Gastrocnemius medialis (tissue), 4 donors: ENCODE results near the gene WFIKKN1. TPM values are rescaled to one million over a fixed set of nuclear protein-coding genes. Genes with fewer than 3 reads are reported as not detected.
A peak's percentile ranks its signal among the peaks of the same experiment; 100 is the strongest.

ENCODE experiments used
- ATAC-seq, 2 donors: fragments of 150-250 bp; one replicate each; pipeline ENCODE4 v1.9.1; 2016
- DNase-seq, 2 donors: peaks; one replicate each; pipeline ENCODE4 v3.0.0-alpha.2; 2019
- H3K27ac ChIP-seq, 4 donors: fragments of 200-600 bp; sonication (generic); 1 replicate in 1 of 4; 2 replicates in 3 of 4; pipeline ENCODE4 v1.5.1; 2016 to 2018; ENCODE audit warnings: mild to moderate bottlenecking in 2 of 4, moderate library complexity in 1 of 4
- H3K27me3 ChIP-seq, 3 donors: fragments of 200-600 bp; sonication (generic) in 2 of 3; 1 replicate in 1 of 3; 2 replicates in 2 of 3; pipeline versions ENCODE4 v1.5.1 to v1.6.0; 2016 to 2019; ENCODE audit warnings: mild to moderate bottlenecking in 1 of 3, moderate library complexity in 1 of 3
- H3K36me3 ChIP-seq, 2 donors: fragments of 200-600 bp; sonication (generic) in 1 of 2; one replicate each; pipeline ENCODE4 v1.5.1; 2017 to 2018
- H3K4me1 ChIP-seq, 2 donors: fragments of 200-600 bp; sonication (generic) in 1 of 2; one replicate each; pipeline ENCODE4 v1.5.1; 2016 to 2017; ENCODE audit warnings: mild to moderate bottlenecking in 2 of 2
- H3K4me3 ChIP-seq, 4 donors: fragments of 200-600 bp; sonication (generic) in 3 of 4; 1 replicate in 1 of 4; 2 replicates in 3 of 4; pipeline ENCODE4 v1.5.1; 2016 to 2019; ENCODE audit warnings: mild to moderate bottlenecking in 2 of 4
- H3K9me3 ChIP-seq, 3 donors: fragments of 200-600 bp; sonication (generic) in 2 of 3; 1 replicate in 1 of 3; 2 replicates in 2 of 3; pipeline ENCODE4 v1.5.1; 2016 to 2019
- CTCF ChIP-seq, 5 experiments: fragments of 450-650 bp in 3 of 5; fragments of 200-600 bp in 2 of 5; sonication (generic) in 2 of 5; IDR thresholded peaks in 4 of 5; conservative IDR thresholded peaks in 1 of 5; 1 replicate in 4 of 5; 2 replicates in 1 of 5; pipeline ENCODE4 v1.5.1; 2016 to 2019; ENCODE audit warnings: antibody characterized with exemption in 5 of 5, mild to moderate bottlenecking in 3 of 5, moderate library complexity in 3 of 5
- POLR2A ChIP-seq, 2 donors: fragments of 450-650 bp; IDR thresholded peaks; one replicate each; pipeline ENCODE4 v1.6.1; 2017; ENCODE audit warnings: antibody characterized with exemption in 2 of 2, mild to moderate bottlenecking in 2 of 2, moderate library complexity in 2 of 2
- in situ Hi-C, 4 donors: fragments of 200-750 bp; cut with MboI; loops; one replicate each; pipeline versions ENCODE4 v1.15.0 to v1.8.0; 2017; ENCODE audit warnings: low sequenced_read_pairs in 4 of 4
- intact Hi-C: fragments of 100-400 bp; cut with DNase I; formaldehyde crosslinking; loops from one replicate; pipeline ENCODE4 v1.15.1; 2023; ENCODE audit warnings: low total_unique reads
- total RNA-seq, 4 donors: library from RNA; depleted of rRNA; stranded (reverse); fragments of >200 nt; gene quantifications; one replicate each; pipeline versions ENCODE4 v1.1.0 to v1.2.3, GENCODE V29; 2016

WFIKKN1 gene
- total RNA-seq, 4 donors from 2014 or later = 0.12 to 3.2 (median 1.3) TPM

GRCh38 chr16:624526-625070 is 6.2 kb upstream of the WFIKKN1 start:
- H3K4me3 ChIP-seq = no peak overlapping the region
- in situ Hi-C loops (no loop called here), intact Hi-C loops (no loop called here)
- no peak overlapping the region for H3K27ac ChIP-seq
- no peaks in the 10 kb centered on the region for H3K27me3 ChIP-seq
- H3K9me3 ChIP-seq = no peaks in the 10 kb centered on the region
- peaks cover 0 to 11% of the 10 kb centered on the region in 2 donors for H3K36me3 ChIP-seq
- ATAC-seq = no peak
- peaks cover under 1 to 7% of the 10 kb centered on the region in 2 donors for H3K4me1 ChIP-seq
- DNase-seq = no peak
- TF ChIP-seq CTCF (IDR thresholded peaks at IDR 0.05 in 4 of 5, conservative IDR thresholded peaks at IDR 0.05 in 1 of 5) (no peak), POLR2A (IDR thresholded peaks at IDR 0.05) (no peak)

- Histone ChIP-seq H3K9me3 (no peaks in the 10 kb centered on the region), H3K27ac (no peak overlapping the region), H3K4me1 (peaks cover 6 to 11% of the 10 kb centered on the region in 2 donors), H3K4me3 (no peak overlapping the region), H3K36me3 (peaks cover 0 to 11% of the 10 kb centered on the region in 2 donors), H3K27me3 (no peaks in the 10 kb centered on the region)
- no peak for DNase-seq
- in situ Hi-C loops (no loop called here), intact Hi-C loops (no loop called here)
- ATAC-seq = no peak
- TF ChIP-seq POLR2A (IDR thresholded peaks at IDR 0.05) (no peak), CTCF (IDR thresholded peaks at IDR 0.05 in 4 of 5, conservative IDR thresholded peaks at IDR 0.05 in 1 of 5) (no peak)
These were observed 5.4 kb upstream of the WFIKKN1 start for GRCh38 chr16:625117-625976.

GRCh38 chr16:625977-626765 is 4.6 kb upstream of the WFIKKN1 start:
- Histone ChIP-seq H3K27ac (no peak overlapping the region), H3K4me3 (no peak overlapping the region), H3K9me3 (no peaks in the 10 kb centered on the region), H3K36me3 (peaks cover 0 to 11% of the 10 kb centered on the region in 2 donors), H3K27me3 (no peaks in the 10 kb centered on the region), H3K4me1 (peaks cover 11% of the 10 kb centered on the region in 2 donors)
- ATAC-seq = no peak
- TF ChIP-seq CTCF (IDR thresholded peaks at IDR 0.05 in 4 of 5, conservative IDR thresholded peaks at IDR 0.05 in 1 of 5) (no peak), POLR2A (IDR thresholded peaks at IDR 0.05) (no peak)
- in situ Hi-C loops (no loop called here), intact Hi-C loops (no loop called here)
- no peak for DNase-seq

- H3K27ac ChIP-seq = peak overlapping the region in 1 of 4 donors; percentile 24
- peaks cover 0 to 11% of the 10 kb centered on the region in 2 donors for H3K36me3 ChIP-seq
- DNase-seq (peak in 1 of 2 donors; percentile 68), ATAC-seq (peak; percentile 42 to 56)
- TF ChIP-seq POLR2A (IDR thresholded peaks at IDR 0.05) = no peak
- no peak for TF ChIP-seq CTCF (IDR thresholded peaks at IDR 0.05 in 4 of 5, conservative IDR thresholded peaks at IDR 0.05 in 1 of 5)
- intact Hi-C loops = no loop called here
- no peak overlapping the region for H3K4me3 ChIP-seq
- no peaks in the 10 kb centered on the region for H3K9me3 ChIP-seq
- H3K4me1 ChIP-seq = peaks cover 11 to 12% of the 10 kb centered on the region in 2 donors
- H3K27me3 ChIP-seq = no peaks in the 10 kb centered on the region
- in situ Hi-C loops = no loop called here
These were observed 3.9 kb upstream of the WFIKKN1 start for GRCh38 chr16:626787-627453.
